H1 (cell line): Measurements from ENCODE around the gene SLC24A3. TPM values are rescaled to one million over a fixed set of nuclear protein-coding genes. Genes with fewer than 3 reads are reported as not detected.

ENCODE experiments used
- CTCF ChIA-PET: fragments of 300-600 bp; sonication (Branson Sonifier 250); formaldehyde crosslinking; loops from one replicate; lab custom pipeline; 2021; ENCODE audit not compliant: partially characterized antibody; lab: Charles Lee
- POLR2A ChIA-PET: fragments of 300-600 bp; sonication (Branson Sonifier 250); formaldehyde crosslinking; loops from one replicate; lab custom pipeline; 2021; ENCODE audit warnings: inconsistent platforms; ENCODE audit not compliant: partially characterized antibody; lab: Charles Lee
- DNase-seq, 2 experiments: peaks; one replicate each; pipeline versions ENCODE4 v3.0.0 to v3.0.0-alpha.2; 2010 to 2022; ENCODE audit warnings: low spot score in 2 of 2, low read depth in 1 of 2, mixed read lengths in 1 of 2
- FAIRE-seq: peaks from 2 replicates; lab custom pipeline; 2011; peaks lifted over from hg19 to GRCh38; lab: Jason Lieb, UNC
- H2AFZ ChIP-seq: 2 replicates; pipeline ENCODE4 v1.8.1; 2012; ENCODE audit warnings: low read length, inconsistent platforms
- H2AK5ac ChIP-seq: 2 replicates; pipeline ENCODE4 v1.6.1; 2013; ENCODE audit warnings: low read depth, low read length
- H2BK120ac ChIP-seq: replicated peaks from 2 replicates; pipeline ENCODE3; 2013; ENCODE audit warnings: low read depth, low read length, inconsistent platforms
- H2BK12ac ChIP-seq: 2 replicates; pipeline ENCODE4 v1.6.1; 2013; ENCODE audit warnings: low read depth, low read length
- H2BK15ac ChIP-seq: 2 replicates; pipeline ENCODE4 v1.6.1; 2013; ENCODE audit warnings: low read length
- H2BK20ac ChIP-seq: 2 replicates; pipeline ENCODE4 v1.6.1; 2013; ENCODE audit warnings: low read length
- H2BK5ac ChIP-seq: 2 replicates; pipeline ENCODE4 v1.6.1; 2013; ENCODE audit warnings: low read depth, low read length
- H3K14ac ChIP-seq: 2 replicates; pipeline ENCODE4 v1.6.1; 2013; ENCODE audit warnings: inconsistent platforms; ENCODE audit not compliant: insufficient read length
- H3K18ac ChIP-seq: 2 replicates; pipeline ENCODE4 v1.6.1; 2013; ENCODE audit warnings: low read length; ENCODE audit errors: extremely low read depth
- H3K23ac ChIP-seq: 2 replicates; pipeline ENCODE4 v1.6.1; 2013; ENCODE audit warnings: inconsistent platforms; ENCODE audit not compliant: insufficient read length
- H3K23me2 ChIP-seq: 2 replicates; pipeline ENCODE4 v1.6.1; 2013; ENCODE audit warnings: low read depth, low read length
- H3K27ac ChIP-seq: 2 replicates; pipeline ENCODE4 v1.6.1; 2011; ENCODE audit warnings: low read depth, low read length, inconsistent platforms
- H3K27me3 ChIP-seq, 4 experiments: replicated peaks in 1 of 4; 1 replicate in 1 of 4; 2 replicates in 3 of 4; pipeline versions ENCODE4 v1.6.1 to v1.8.1; 2011 to 2013; ENCODE audit warnings: low read length in 3 of 4, mild to moderate bottlenecking in 3 of 4, inconsistent platforms in 2 of 4, mixed read lengths in 2 of 4, moderate library complexity in 1 of 4; ENCODE audit not compliant: control insufficient read depth in 3 of 4, insufficient read depth in 3 of 4; ENCODE audit errors: extremely low read depth in 1 of 4
- H3K36me3 ChIP-seq, 4 experiments: 2 replicates each; pipeline versions ENCODE4 v1.6.1 to v1.8.1; 2011 to 2013; ENCODE audit warnings: mild to moderate bottlenecking in 4 of 4, low read length in 3 of 4, moderate library complexity in 2 of 4, control low read depth in 1 of 4, inconsistent platforms in 1 of 4; ENCODE audit not compliant: insufficient read depth in 4 of 4, control insufficient read depth in 2 of 4
- H3K4ac ChIP-seq: replicated peaks from 2 replicates; pipeline ENCODE3; 2013; ENCODE audit warnings: low read length, low read depth, mixed read lengths, inconsistent platforms; ENCODE audit not compliant: insufficient read length
- H3K4me1 ChIP-seq, 4 experiments: replicated peaks in 1 of 4; 1 replicate in 1 of 4; 2 replicates in 3 of 4; pipeline versions ENCODE4 v1.6.1 to v1.8.1; 2011 to 2013; ENCODE audit warnings: low read length in 3 of 4, inconsistent platforms in 2 of 4, mixed read lengths in 1 of 4; ENCODE audit not compliant: insufficient read depth in 4 of 4, control insufficient read depth in 3 of 4
- H3K4me2 ChIP-seq, 2 experiments: 2 replicates each; pipeline versions ENCODE4 v1.6.1 to v1.8.1; 2011 to 2013; ENCODE audit warnings: low read depth in 2 of 2, low read length in 2 of 2, control low read depth in 1 of 2, inconsistent platforms in 1 of 2, mild to moderate bottlenecking in 1 of 2; ENCODE audit not compliant: insufficient read depth in 1 of 2
- H3K4me3 ChIP-seq, 4 experiments: fragments of 200-600, 300-600 bp in 1 of 4; sonication (generic), shearing (Covaris generic), sonication (Bioruptor Twin) in 1 of 4; 2 replicates each; pipeline versions ENCODE4 v1.5.1 to v1.8.1; 2011 to 2016; ENCODE audit warnings: low read length in 4 of 4, low read depth in 3 of 4, control low read depth in 2 of 4, inconsistent platforms in 2 of 4, mild to moderate bottlenecking in 2 of 4, mixed read lengths in 1 of 4, moderate library complexity in 1 of 4; ENCODE audit not compliant: insufficient read depth in 2 of 4; ENCODE audit errors: extremely low read depth in 1 of 4
- H3K56ac ChIP-seq: replicated peaks from 2 replicates; pipeline ENCODE3; 2013; ENCODE audit warnings: low read depth, mild to moderate bottlenecking, mixed read lengths, low read length, inconsistent platforms; ENCODE audit not compliant: insufficient read length
- H3K79me1 ChIP-seq: 2 replicates; pipeline ENCODE4 v1.6.1; 2013; ENCODE audit warnings: low read depth, low read length, control low read depth
- H3K79me2 ChIP-seq, 2 experiments: 2 replicates each; pipeline versions ENCODE4 v1.6.1 to v1.8.1; 2012 to 2013; ENCODE audit warnings: low read length in 2 of 2, mild to moderate bottlenecking in 2 of 2, inconsistent platforms in 1 of 2; ENCODE audit not compliant: insufficient read depth in 2 of 2, control insufficient read depth in 1 of 2
- H3K9ac ChIP-seq, 4 experiments: replicated peaks in 1 of 4; 1 replicate in 1 of 4; 2 replicates in 3 of 4; pipeline versions ENCODE4 v1.6.1 to v1.8.1; 2011 to 2013; ENCODE audit warnings: low read depth in 3 of 4, low read length in 3 of 4, control low read depth in 2 of 4, mild to moderate bottlenecking in 2 of 4, moderate library complexity in 2 of 4, inconsistent platforms in 1 of 4; ENCODE audit errors: extremely low read depth in 1 of 4
- H3K9me3 ChIP-seq, 2 experiments: 2 replicates each; pipeline versions ENCODE4 v1.6.1 to v1.8.1; 2012 to 2013; ENCODE audit warnings: mild to moderate bottlenecking in 2 of 2, moderate library complexity in 2 of 2, control low read depth in 1 of 2, inconsistent platforms in 1 of 2, low read depth in 1 of 2, low read length in 1 of 2, mixed read lengths in 1 of 2; ENCODE audit not compliant: insufficient read depth in 2 of 2
- H4K20me1 ChIP-seq, 2 experiments: replicated peaks in 1 of 2; 2 replicates each; pipeline versions ENCODE3 to v1.8.1; 2011 to 2013; ENCODE audit warnings: inconsistent platforms in 2 of 2, low read length in 2 of 2, mild to moderate bottlenecking in 1 of 2; ENCODE audit not compliant: insufficient read depth in 2 of 2, control insufficient read depth in 1 of 2
- H4K5ac ChIP-seq: 2 replicates; pipeline ENCODE4 v1.6.1; 2013; ENCODE audit warnings: low read length, low read depth, mixed read lengths, inconsistent platforms; ENCODE audit not compliant: insufficient read length
- H4K8ac ChIP-seq: 2 replicates; pipeline ENCODE4 v1.8.0; 2013; ENCODE audit warnings: mild to moderate bottlenecking, moderate library complexity, low read length, inconsistent platforms; ENCODE audit not compliant: insufficient read depth; ENCODE audit errors: extremely low read depth
- H4K91ac ChIP-seq: replicated peaks from 2 replicates; pipeline ENCODE3; 2013; ENCODE audit warnings: low read length, mixed read lengths, inconsistent platforms; ENCODE audit not compliant: insufficient read length
- BRCA1 ChIP-seq: IDR thresholded peaks from 2 replicates; pipeline ENCODE4 v1.6.1; 2012; ENCODE audit warnings: low read depth, low read length, improper control_type of control experiment
- CTBP2 ChIP-seq: IDR thresholded peaks from 2 replicates; pipeline ENCODE4 v1.7.0; 2011; ENCODE audit warnings: borderline replicate concordance, mild to moderate bottlenecking, moderate library complexity, mixed read lengths, low read length; ENCODE audit not compliant: insufficient read depth, insufficient read length
- EGR1 ChIP-seq: IDR thresholded peaks from 2 replicates; pipeline ENCODE4 v1.6.1; 2011; ENCODE audit warnings: low read depth, low read length, borderline replicate concordance
- MAFK ChIP-seq: IDR thresholded peaks from 2 replicates; pipeline ENCODE4 v1.6.1; 2012; ENCODE audit warnings: low read depth, mild to moderate bottlenecking, improper control_type of control experiment, low read length
- POLR2A ChIP-seq, 2 experiments: IDR thresholded peaks; 1 replicate in 1 of 2; 2 replicates in 1 of 2; pipeline ENCODE4 v1.6.1; 2011; ENCODE audit warnings: low read depth in 2 of 2, low read length in 2 of 2, mild to moderate bottlenecking in 2 of 2; ENCODE audit errors: control extremely low read depth in 1 of 2
- SIX5 ChIP-seq: IDR thresholded peaks from 2 replicates; pipeline ENCODE4 v1.6.1; 2011; ENCODE audit warnings: mild to moderate bottlenecking, low read depth, low read length
- SUZ12 ChIP-seq: fragments of 200-600 bp; sonication (generic); IDR thresholded peaks from 2 replicates; pipeline ENCODE4 v1.6.1; 2012; ENCODE audit warnings: mild to moderate bottlenecking, inconsistent platforms, low read length, moderate library complexity, mixed read lengths
- TBP ChIP-seq: IDR thresholded peaks from 2 replicates; pipeline ENCODE4 v1.6.1; 2011; ENCODE audit warnings: low read depth, low read length, improper control_type of control experiment
- YY1 ChIP-seq: IDR thresholded peaks from 2 replicates; pipeline ENCODE4 v1.6.1; 2011; ENCODE audit warnings: low read depth, mild to moderate bottlenecking, low read length
- WGBS, 2 experiments: shearing (Covaris generic) in 1 of 2; methylation state at CpG; one replicate each; pipeline versions ENCODE4 v1.1.6 to v1.1.7; 2013 to 2015; ENCODE audit warnings: low lambda C conversion rate in 2 of 2, mixed read lengths in 2 of 2, inconsistent platforms in 1 of 2, low coverage in 1 of 2, missing lambda C conversion rate in 1 of 2; ENCODE audit not compliant: insufficient replicate concordance in 2 of 2, insufficient coverage in 1 of 2, insufficient read length in 1 of 2; ENCODE audit errors: extremely low coverage in 1 of 2, missing lambda C conversion rate in 1 of 2; 5-methylcytosine and 5-hydroxymethylcytosine counted together
- polyA plus RNA-seq, 7 experiments: library from polyadenylated mRNA; depleted of rRNA in 3 of 7; stranded (reverse) in 5 of 7; unstranded in 2 of 7; fragments of >200 nt in 5 of 7; fragments of 200-250 nt in 2 of 7; gene quantifications; 1 replicate in 5 of 7; 2 replicates in 1 of 7; 4 replicates in 1 of 7; pipeline versions ENCODE4 v1.2.1 to v1.2.3, GENCODE V29; 2011 to 2013; ENCODE audit warnings: missing spikeins in 2 of 7, mixed read lengths in 2 of 7
- total RNA-seq: library from RNA; stranded (reverse); fragmentation: NEBNext Ultra II Directional; extraction: Animal tissue kit (Norgen Biotek cat#: 25700); gene quantifications from 2 replicates; pipeline ENCODE4 v1.2.1, GENCODE V29; 2021
- TF ChIP-seq, protein P1 (sequence below): IDR thresholded peaks from 2 replicates; pipeline ENCODE4 v1.6.1; 2012; ENCODE audit warnings: inconsistent platforms

Gene SLC24A3
- total and polyA plus RNA-seq, 2 of the 8 experiments (the other 6 are each of a cell fraction or from before 2014, with no cell fraction given), result 4.5 to 6.3 TPM

DNA sequence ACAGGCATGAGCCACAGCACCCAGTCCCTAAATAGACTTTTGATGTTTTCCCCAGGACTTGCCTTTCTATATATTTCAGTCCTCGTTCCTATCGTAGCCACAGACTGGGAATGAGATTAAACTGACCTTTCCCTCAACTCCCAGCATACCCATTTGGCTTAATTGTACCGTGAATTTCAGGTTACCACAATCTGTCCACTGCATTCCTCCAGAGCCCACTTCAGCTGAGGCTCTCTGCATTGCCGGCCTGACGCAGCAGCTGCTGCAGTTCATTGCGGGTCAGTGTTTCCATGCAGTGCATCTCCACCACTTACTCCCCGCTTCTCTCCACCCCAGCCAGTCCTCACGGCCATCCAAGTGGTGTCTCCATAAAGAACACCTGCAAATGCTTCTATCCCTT is 442.5 kb downstream of the SLC24A3 start:
- DNase-seq (no peak), FAIRE-seq (no peak)
- H3K14ac ChIP-seq, result no peak overlapping the region
- no peak overlapping the region for H2BK120ac ChIP-seq
- no peak overlapping the region for H3K4me2 ChIP-seq
- no peak overlapping the region for H2BK20ac ChIP-seq
- TF ChIP-seq MAFK, result no peak
- no peak for TF ChIP-seq BRCA1
- TF ChIP-seq, protein P1, sequence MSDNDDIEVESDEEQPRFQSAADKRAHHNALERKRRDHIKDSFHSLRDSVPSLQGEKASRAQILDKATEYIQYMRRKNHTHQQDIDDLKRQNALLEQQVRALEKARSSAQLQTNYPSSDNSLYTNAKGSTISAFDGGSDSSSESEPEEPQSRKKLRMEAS, result no peak
- no peak for TF ChIP-seq SIX5
- no peak for TF ChIP-seq POLR2A (IDR thresholded peaks at IDR 0.05; ENCODE audit: control extremely low read depth in 1 of 2, low read depth in 2 of 2, low read length in 2 of 2)
- no peak for TF ChIP-seq SUZ12
- no peak for TF ChIP-seq CTBP2
- TF ChIP-seq YY1, result no peak
- TF ChIP-seq EGR1, result no peak
- no peak for TF ChIP-seq TBP
- H3K23ac ChIP-seq, result no peak overlapping the region
- CTCF ChIA-PET, result no interaction called here
- no peak overlapping the region for H3K27ac ChIP-seq
- POLR2A ChIA-PET, result no interaction called here
- no peak overlapping the region for H3K4ac ChIP-seq
- no peaks in the 10 kb centered on the region for H3K36me3 ChIP-seq
- no peak overlapping the region for H4K5ac ChIP-seq
- H3K56ac ChIP-seq, result no peak overlapping the region
- no peaks in the 10 kb centered on the region for H4K20me1 ChIP-seq
- no peak overlapping the region for H2AFZ ChIP-seq
- H4K8ac ChIP-seq, result no peak overlapping the region
- peaks cover 0 to 2% (median under 1%) of the 10 kb centered on the region in 4 experiments; a peak in 2 of 7 replicates for H3K4me1 ChIP-seq
- H3K23me2 ChIP-seq, result no peaks in the 10 kb centered on the region; the same call in 1 of the 2 replicates
- H2BK12ac ChIP-seq, result no peak overlapping the region
- H2BK5ac ChIP-seq, result no peak overlapping the region
- H2AK5ac ChIP-seq, result no peak overlapping the region
- no peak overlapping the region for H3K9ac ChIP-seq
- no peak overlapping the region for H3K4me3 ChIP-seq
- no peak overlapping the region for H2BK15ac ChIP-seq
- no peaks in the 10 kb centered on the region for H3K27me3 ChIP-seq
- no peaks in the 10 kb centered on the region for H3K79me1 ChIP-seq
- WGBS, 2 experiments, result 97% methylated on average over 8 of the region's 8 CpGs; no CpG with 5 or more reads in 1 of the 2 experiments
- H3K18ac ChIP-seq, result no peak overlapping the region
- H3K9me3 ChIP-seq, result no peaks in the 10 kb centered on the region
- H3K79me2 ChIP-seq, result no peaks in the 10 kb centered on the region
- no peak overlapping the region for H4K91ac ChIP-seq
